Mammary epithelial cell (primary cell): ENCODE data around the gene KRT75.
"Not testable (repeated sequence)": the region's sequence is repeated elsewhere in the genome, so short reads cannot be mapped to it uniquely, and the experiment has no call there.

Source experiments
- EZH2 ChIP-seq: IDR thresholded peaks from 2 replicates; pipeline ENCODE4 v1.6.1; 2012; ENCODE audit warnings: low read length, inconsistent platforms, borderline replicate concordance
- TF ChIP-seq, protein P1 (sequence below), 2 donors: IDR thresholded peaks in 1 of 2; conservative IDR thresholded peaks in 1 of 2; 2 replicates each; pipeline ENCODE4 v1.5.1; 2011 to 2012; ENCODE audit warnings: inconsistent platforms in 2 of 2, low read length in 2 of 2, mild to moderate bottlenecking in 2 of 2, control low read depth in 1 of 2, low read depth in 1 of 2; ENCODE audit not compliant: insufficient read depth in 1 of 2; ENCODE audit errors: extremely low read depth in 1 of 2

GRCh38 chr12:52447196-52447595 is 13.0 kb upstream of the KRT75 start:
- TF ChIP-seq, protein P1, sequence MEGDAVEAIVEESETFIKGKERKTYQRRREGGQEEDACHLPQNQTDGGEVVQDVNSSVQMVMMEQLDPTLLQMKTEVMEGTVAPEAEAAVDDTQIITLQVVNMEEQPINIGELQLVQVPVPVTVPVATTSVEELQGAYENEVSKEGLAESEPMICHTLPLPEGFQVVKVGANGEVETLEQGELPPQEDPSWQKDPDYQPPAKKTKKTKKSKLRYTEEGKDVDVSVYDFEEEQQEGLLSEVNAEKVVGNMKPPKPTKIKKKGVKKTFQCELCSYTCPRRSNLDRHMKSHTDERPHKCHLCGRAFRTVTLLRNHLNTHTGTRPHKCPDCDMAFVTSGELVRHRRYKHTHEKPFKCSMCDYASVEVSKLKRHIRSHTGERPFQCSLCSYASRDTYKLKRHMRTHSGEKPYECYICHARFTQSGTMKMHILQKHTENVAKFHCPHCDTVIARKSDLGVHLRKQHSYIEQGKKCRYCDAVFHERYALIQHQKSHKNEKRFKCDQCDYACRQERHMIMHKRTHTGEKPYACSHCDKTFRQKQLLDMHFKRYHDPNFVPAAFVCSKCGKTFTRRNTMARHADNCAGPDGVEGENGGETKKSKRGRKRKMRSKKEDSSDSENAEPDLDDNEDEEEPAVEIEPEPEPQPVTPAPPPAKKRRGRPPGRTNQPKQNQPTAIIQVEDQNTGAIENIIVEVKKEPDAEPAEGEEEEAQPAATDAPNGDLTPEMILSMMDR (conservative IDR thresholded peaks at IDR 0.05 in 1 of 2, IDR thresholded peaks at IDR 0.05 in 1 of 2; ENCODE audit: extremely low read depth in 1 of 2, insufficient read depth in 1 of 2, low read depth in 1 of 2, low read length in 2 of 2): not testable (repeated sequence)
- not testable (repeated sequence) for TF ChIP-seq EZH2
